Measurements from ENCODE around the gene SLC12A2. TPM values are rescaled to one million over a fixed set of nuclear protein-coding genes. Genes with fewer than 3 reads are reported as not detected.

The SLC12A2 gene
- total RNA-seq, 3 donors from 2014 or later, result 67.6 to 207 (median 151) TPM

- peak; percentile 62 for ATAC-seq
- no peak overlapping the region for H3K4me3 ChIP-seq
- TF ChIP-seq, protein P1, sequence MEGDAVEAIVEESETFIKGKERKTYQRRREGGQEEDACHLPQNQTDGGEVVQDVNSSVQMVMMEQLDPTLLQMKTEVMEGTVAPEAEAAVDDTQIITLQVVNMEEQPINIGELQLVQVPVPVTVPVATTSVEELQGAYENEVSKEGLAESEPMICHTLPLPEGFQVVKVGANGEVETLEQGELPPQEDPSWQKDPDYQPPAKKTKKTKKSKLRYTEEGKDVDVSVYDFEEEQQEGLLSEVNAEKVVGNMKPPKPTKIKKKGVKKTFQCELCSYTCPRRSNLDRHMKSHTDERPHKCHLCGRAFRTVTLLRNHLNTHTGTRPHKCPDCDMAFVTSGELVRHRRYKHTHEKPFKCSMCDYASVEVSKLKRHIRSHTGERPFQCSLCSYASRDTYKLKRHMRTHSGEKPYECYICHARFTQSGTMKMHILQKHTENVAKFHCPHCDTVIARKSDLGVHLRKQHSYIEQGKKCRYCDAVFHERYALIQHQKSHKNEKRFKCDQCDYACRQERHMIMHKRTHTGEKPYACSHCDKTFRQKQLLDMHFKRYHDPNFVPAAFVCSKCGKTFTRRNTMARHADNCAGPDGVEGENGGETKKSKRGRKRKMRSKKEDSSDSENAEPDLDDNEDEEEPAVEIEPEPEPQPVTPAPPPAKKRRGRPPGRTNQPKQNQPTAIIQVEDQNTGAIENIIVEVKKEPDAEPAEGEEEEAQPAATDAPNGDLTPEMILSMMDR (IDR thresholded peaks at IDR 0.05), result no peak
- intact Hi-C loops (cut with DNase I, micrococcal nuclease), result no loop called here
- H3K4me1 ChIP-seq (ENCODE audit: low read depth), result no peaks in the 10 kb centered on the region
- peaks cover 7% of the 10 kb centered on the region for H3K36me3 ChIP-seq (ENCODE audit: low read depth)
- DNase-seq, result no peak
- no peaks in the 10 kb centered on the region for H3K9me3 ChIP-seq
These were observed 21.6 kb downstream of the SLC12A2 start for GRCh38 chr5:128105203-128105602.

DNA sequence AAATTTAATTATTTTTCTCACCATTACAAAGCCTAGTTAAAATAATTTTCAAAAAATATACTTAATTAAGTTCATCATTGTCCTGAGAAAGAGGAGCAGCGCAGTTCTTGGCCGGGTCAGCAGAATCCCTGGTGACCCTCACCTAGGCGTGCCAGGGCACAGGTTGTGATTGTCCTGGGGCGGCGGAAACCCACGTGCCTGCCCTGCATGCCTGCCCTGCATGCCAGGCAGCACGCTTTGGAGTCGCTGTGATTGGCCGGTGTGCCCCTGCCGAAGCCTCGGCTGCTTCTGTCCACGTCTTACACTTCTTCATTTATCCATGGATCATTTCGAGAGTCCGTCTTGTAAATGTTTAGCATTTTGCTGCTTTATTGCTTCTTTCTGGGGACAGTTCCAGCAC lies 25.6 kb downstream of the SLC12A2 start:
- TF ChIP-seq, protein P1 (IDR thresholded peaks at IDR 0.05), result no peak
- Histone ChIP-seq H3K9me3 (no peaks in the 10 kb centered on the region), H3K4me3 (no peak overlapping the region), H3K4me1 (ENCODE audit: low read depth) (no peaks in the 10 kb centered on the region), H3K36me3 (ENCODE audit: low read depth) (peaks cover 7% of the 10 kb centered on the region)
- DNase-seq (peak; percentile 38 to 68 (median 59)), ATAC-seq (peak; percentile 79)
- intact Hi-C loops (cut with DNase I, micrococcal nuclease), result no loop called here

DNA sequence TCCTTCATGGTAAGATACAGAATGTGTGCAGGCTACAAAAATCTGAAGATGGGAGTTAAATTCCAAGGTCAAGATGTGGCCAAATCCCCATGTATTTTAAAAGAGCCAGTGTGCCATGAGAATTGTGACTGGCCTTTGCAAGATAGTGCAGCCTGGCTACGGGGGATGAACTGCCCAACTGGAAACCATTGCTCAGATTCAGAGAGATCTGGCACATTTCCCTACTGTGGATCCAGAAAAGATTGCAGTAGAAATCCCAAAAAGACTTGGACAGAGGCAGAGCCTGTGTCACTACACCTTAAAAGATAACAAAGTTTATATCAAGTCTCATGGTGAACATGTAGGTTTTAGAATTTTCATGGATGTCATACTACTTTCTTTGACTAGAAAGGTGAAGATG lies 26.2 kb downstream of the SLC12A2 start:
- intact Hi-C loops (cut with DNase I, micrococcal nuclease), result no loop called here

DNA sequence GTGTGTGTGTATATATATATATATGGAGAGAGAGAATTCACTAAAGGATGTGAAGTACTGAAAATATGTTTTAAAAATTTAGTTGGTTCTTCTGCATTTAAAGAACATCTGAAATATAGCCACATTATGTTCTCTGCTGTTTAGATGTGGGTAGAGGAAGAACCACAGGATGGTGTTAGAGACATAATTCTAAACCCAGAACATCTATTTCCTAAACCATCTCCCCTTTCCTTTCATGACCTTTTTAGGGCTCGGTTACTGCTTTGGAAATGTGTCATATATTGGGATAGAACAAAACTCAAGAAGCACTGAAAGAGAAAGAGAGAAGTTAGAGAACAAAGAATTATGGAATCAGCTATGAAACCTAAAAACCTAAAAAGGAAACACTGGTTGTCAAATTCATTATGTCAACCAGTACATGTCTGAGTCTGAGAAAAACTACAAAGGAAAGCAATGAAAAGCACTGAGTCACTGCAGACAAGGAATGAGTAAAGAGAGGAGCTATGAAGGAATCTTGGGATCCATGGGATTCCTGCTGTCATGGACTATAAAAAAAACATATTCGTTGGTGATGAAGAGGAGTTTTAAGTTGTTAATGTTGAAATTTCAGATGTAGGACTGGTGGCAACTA lies 28.4 kb downstream of the SLC12A2 start:
- no peak overlapping the region for H3K4me3 ChIP-seq
- no peak for ATAC-seq
- intact Hi-C loops (cut with DNase I, micrococcal nuclease), result no loop called here

More for the DNA sequence above, 26.2 kb downstream of the SLC12A2 start:
- Histone ChIP-seq H3K4me3 (no peak overlapping the region), H3K9me3 (no peaks in the 10 kb centered on the region), H3K36me3 (ENCODE audit: low read depth) (peaks cover 7% of the 10 kb centered on the region), H3K4me1 (ENCODE audit: low read depth) (no peaks in the 10 kb centered on the region)
- DNase-seq (no peak), ATAC-seq (no peak)
- TF ChIP-seq, protein P1 (IDR thresholded peaks at IDR 0.05), result no peak

DNA sequence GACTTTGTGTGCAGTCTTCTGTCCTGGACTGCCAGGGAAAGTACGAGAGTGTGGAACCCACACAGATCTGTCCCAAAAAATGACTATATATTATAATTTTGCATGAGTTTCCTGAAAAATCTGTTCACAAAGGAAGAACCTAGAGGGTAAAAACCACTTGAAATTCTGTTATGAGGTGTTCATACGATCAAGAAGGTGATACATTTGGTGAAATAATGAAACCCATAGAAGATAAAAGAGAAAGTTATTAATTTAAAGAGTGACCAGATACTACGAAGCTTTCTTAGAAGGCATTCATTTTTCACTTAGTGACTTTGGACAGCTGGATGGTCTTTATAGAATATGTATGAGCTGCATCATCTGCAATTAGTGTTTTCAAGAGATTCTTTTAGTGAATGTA lies 32.9 kb downstream of the SLC12A2 start:
- DNase-seq (no peak), ATAC-seq (no peak)
- intact Hi-C loops (cut with DNase I, micrococcal nuclease), result no loop called here
- TF ChIP-seq, protein P1 (IDR thresholded peaks at IDR 0.05), result no peak
- peaks cover 2% of the 10 kb centered on the region for H3K9me3 ChIP-seq
- H3K36me3 ChIP-seq (ENCODE audit: low read depth), result no peaks in the 10 kb centered on the region
- H3K4me1 ChIP-seq (ENCODE audit: low read depth), result no peaks in the 10 kb centered on the region
- no peak overlapping the region for H3K4me3 ChIP-seq

More for the DNA sequence above, 28.4 kb downstream of the SLC12A2 start:
- Histone ChIP-seq H3K9me3 (no peaks in the 10 kb centered on the region), H3K4me1 (ENCODE audit: low read depth) (no peaks in the 10 kb centered on the region), H3K36me3 (ENCODE audit: low read depth) (peaks cover 7% of the 10 kb centered on the region)
- no peak for DNase-seq
- TF ChIP-seq, protein P1 (IDR thresholded peaks at IDR 0.05), result no peak
